SJCRH30 (cell line): Measurements from ENCODE around the gene MED10. TPM values are rescaled to one million over a fixed set of nuclear protein-coding genes. Genes with fewer than 3 reads are reported as not detected.
A peak's percentile ranks its signal among the peaks of the same experiment; 100 is the strongest.

Source experiments
- DNase-seq, 2 experiments: peaks; one replicate each; pipeline ENCODE4 v3.0.0-alpha.2; 2015 to 2020
- H3K27ac ChIP-seq: fragments of 250-450 bp; sonication (Bioruptor Pico); 2 replicates; pipeline ENCODE4 v1.5.1; 2020; ENCODE audit warnings: mild to moderate bottlenecking, moderate library complexity
- H3K27me3 ChIP-seq: fragments of 250-450 bp; sonication (Bioruptor Pico); 2 replicates; pipeline ENCODE4 v1.5.1; 2020; ENCODE audit warnings: mild to moderate bottlenecking, moderate library complexity
- H3K36me3 ChIP-seq: fragments of 250-450 bp; sonication (Bioruptor Pico); 2 replicates; pipeline ENCODE4 v1.5.1; 2020; ENCODE audit warnings: mild to moderate bottlenecking, moderate library complexity
- H3K4me1 ChIP-seq: fragments of 250-450 bp; sonication (Bioruptor Pico); 2 replicates; pipeline ENCODE4 v1.5.1; 2020; ENCODE audit warnings: mild to moderate bottlenecking, moderate library complexity
- H3K4me3 ChIP-seq: fragments of 250-450 bp; sonication (Bioruptor Pico); 2 replicates; pipeline ENCODE4 v1.5.1; 2020; ENCODE audit warnings: mild to moderate bottlenecking, moderate library complexity
- H3K9me3 ChIP-seq: fragments of 250-450 bp; sonication (Bioruptor Pico); replicated peaks from 2 replicates; pipeline ENCODE4 v1.5.1; 2020; ENCODE audit warnings: mild to moderate bottlenecking, moderate library complexity
- total RNA-seq: library from RNA; depleted of rRNA; stranded (reverse); fragments of >200 nt; shearing (Covaris generic); gene quantifications from 2 replicates; pipeline ENCODE4 v1.2.3, GENCODE V29; 2014; rRNA removed

MED10 gene
- total RNA-seq: 13.7 and 14.8 TPM in 2 replicates

- Histone ChIP-seq H3K36me3 (peaks cover 17% of the 10 kb centered on the region), H3K4me3 (peak within 1 kb of the TSS; percentile 88), H3K9me3 (no peaks in the 10 kb centered on the region), H3K27me3 (no peaks in the 10 kb centered on the region), H3K4me1 (no peaks in the 10 kb centered on the region), H3K27ac (peak within 1 kb of the TSS; percentile 53)
- DNase-seq: peak; percentile 89
Observed at GRCh38 chr5:6377905-6378765, at the start of gene MED10. Gene MED10 (minus strand): TSS chr5:6378547. CDS start chr5:6378483, 64 bp downstream.

- Histone ChIP-seq H3K27me3 (no peaks in the 10 kb centered on the region), H3K4me1 (no peaks in the 10 kb centered on the region), H3K36me3 (no peaks in the 10 kb centered on the region), H3K27ac (no peak overlapping the region), H3K9me3 (no peaks in the 10 kb centered on the region), H3K4me3 (no peak overlapping the region)
- DNase-seq: no peak
Observed at GRCh38 chr5:6427694-6428093, 49.3 kb upstream of the MED10 start.

- no peaks in the 10 kb centered on the region for H3K36me3 ChIP-seq
- H3K4me3 ChIP-seq: no peak overlapping the region
- no peak overlapping the region for H3K27ac ChIP-seq
- no peaks in the 10 kb centered on the region for H3K4me1 ChIP-seq
- H3K27me3 ChIP-seq: no peaks in the 10 kb centered on the region
- H3K9me3 ChIP-seq: no peaks in the 10 kb centered on the region
- DNase-seq: no peak
Observed at GRCh38 chr5:6424700-6425099, 46.4 kb upstream of the MED10 start.

GRCh38 chr5:6424110-6424659 is 45.8 kb upstream of the MED10 start:
- H3K36me3 ChIP-seq: no peaks in the 10 kb centered on the region
- no peak overlapping the region for H3K27ac ChIP-seq
- no peaks in the 10 kb centered on the region for H3K27me3 ChIP-seq
- H3K4me3 ChIP-seq: no peak overlapping the region
- H3K9me3 ChIP-seq: no peaks in the 10 kb centered on the region
- H3K4me1 ChIP-seq: no peaks in the 10 kb centered on the region; the same call in 1 of the 2 replicates
- DNase-seq: no peak

GRCh38 chr5:6423327-6424109 is 45.2 kb upstream of the MED10 start:
- Histone ChIP-seq H3K36me3 (no peaks in the 10 kb centered on the region), H3K27me3 (no peaks in the 10 kb centered on the region)

GRCh38 chr5:6419340-6419852 is 41.0 kb upstream of the MED10 start:
- Histone ChIP-seq H3K36me3 (no peaks in the 10 kb centered on the region), H3K9me3 (no peaks in the 10 kb centered on the region), H3K27ac (peak overlapping the region; percentile 54), H3K4me1 (peaks cover 5% of the 10 kb centered on the region), H3K4me3 (no peak overlapping the region), H3K27me3 (no peaks in the 10 kb centered on the region)
- peak; percentile 9 to 40 for DNase-seq

More at GRCh38 chr5:6423327-6424109, 45.2 kb upstream of the MED10 start:
- Histone ChIP-seq H3K9me3 (no peaks in the 10 kb centered on the region), H3K27ac (no peak overlapping the region), H3K4me1 (peaks cover 3% of the 10 kb centered on the region), H3K4me3 (no peak overlapping the region)
- no peak for DNase-seq

GRCh38 chr5:6418679-6419276 is 40.4 kb upstream of the MED10 start:
- Histone ChIP-seq H3K27me3 (no peaks in the 10 kb centered on the region), H3K4me3 (no peak overlapping the region), H3K4me1 (peaks cover 5% of the 10 kb centered on the region), H3K36me3 (no peaks in the 10 kb centered on the region), H3K9me3 (no peaks in the 10 kb centered on the region), H3K27ac (peak overlapping the region; percentile 54)
- peak; percentile 20 to 30 for DNase-seq

- H3K27ac ChIP-seq: no peak overlapping the region
- no peaks in the 10 kb centered on the region for H3K9me3 ChIP-seq
- DNase-seq: no peak
- H3K4me1 ChIP-seq: peaks cover 5% of the 10 kb centered on the region
- no peaks in the 10 kb centered on the region for H3K27me3 ChIP-seq
- no peaks in the 10 kb centered on the region for H3K36me3 ChIP-seq
- H3K4me3 ChIP-seq: no peak overlapping the region
Observed at GRCh38 chr5:6417657-6418056, 39.3 kb upstream of the MED10 start.

GRCh38 chr5:6412811-6413210 is 34.5 kb upstream of the MED10 start:
- H3K4me3 ChIP-seq: no peak overlapping the region
- no peaks in the 10 kb centered on the region for H3K9me3 ChIP-seq
- H3K36me3 ChIP-seq: no peaks in the 10 kb centered on the region
- no peak for DNase-seq
- no peaks in the 10 kb centered on the region for H3K27me3 ChIP-seq
- H3K4me1 ChIP-seq: no peaks in the 10 kb centered on the region
- H3K27ac ChIP-seq: no peak overlapping the region

GRCh38 chr5:6411141-6411540 is 32.8 kb upstream of the MED10 start:
- Histone ChIP-seq H3K9me3 (no peaks in the 10 kb centered on the region), H3K4me1 (no peaks in the 10 kb centered on the region), H3K27ac (no peak overlapping the region), H3K27me3 (no peaks in the 10 kb centered on the region), H3K36me3 (no peaks in the 10 kb centered on the region), H3K4me3 (no peak overlapping the region)
- no peak for DNase-seq

GRCh38 chr5:6410421-6410820 is 32.1 kb upstream of the MED10 start:
- Histone ChIP-seq H3K27ac (no peak overlapping the region), H3K9me3 (no peaks in the 10 kb centered on the region), H3K4me3 (no peak overlapping the region), H3K36me3 (no peaks in the 10 kb centered on the region), H3K27me3 (no peaks in the 10 kb centered on the region), H3K4me1 (no peaks in the 10 kb centered on the region)
- DNase-seq: no peak

GRCh38 chr5:6408627-6409446 is 30.5 kb upstream of the MED10 start:
- no peak overlapping the region for H3K27ac ChIP-seq
- no peak overlapping the region for H3K4me3 ChIP-seq
- no peaks in the 10 kb centered on the region for H3K27me3 ChIP-seq
- no peaks in the 10 kb centered on the region for H3K36me3 ChIP-seq
- no peaks in the 10 kb centered on the region for H3K9me3 ChIP-seq
- no peak for DNase-seq
- H3K4me1 ChIP-seq: no peaks in the 10 kb centered on the region

GRCh38 chr5:6408260-6408596 is 29.9 kb upstream of the MED10 start:
- Histone ChIP-seq H3K9me3 (no peaks in the 10 kb centered on the region), H3K27me3 (no peaks in the 10 kb centered on the region), H3K27ac (no peak overlapping the region), H3K36me3 (no peaks in the 10 kb centered on the region), H3K4me3 (no peak overlapping the region), H3K4me1 (no peaks in the 10 kb centered on the region)
- no peak for DNase-seq
